D721Med (cell line): ENCODE measurements around the gene TPST2.
"Not testable (repeated sequence)": the region's sequence is repeated elsewhere in the genome, so short reads cannot be mapped to it uniquely, and the experiment has no call there.

Source experiments
- DNase-seq: peaks from one replicate; pipeline ENCODE4 v3.0.0; 2011; ENCODE audit warnings: low spot score; ENCODE audit not compliant: insufficient read length
- FAIRE-seq: peaks from 2 replicates; lab custom pipeline; 2011; peaks lifted over from hg19 to GRCh38; lab: Jason Lieb, UNC
- TF ChIP-seq, protein P1 (sequence below): IDR thresholded peaks from 2 replicates; pipeline ENCODE4 v1.5.1; 2012; ENCODE audit warnings: mild to moderate bottlenecking, control low read depth; ENCODE audit not compliant: insufficient read depth; ENCODE audit errors: missing control alignments

The TPST2 gene

DNA sequence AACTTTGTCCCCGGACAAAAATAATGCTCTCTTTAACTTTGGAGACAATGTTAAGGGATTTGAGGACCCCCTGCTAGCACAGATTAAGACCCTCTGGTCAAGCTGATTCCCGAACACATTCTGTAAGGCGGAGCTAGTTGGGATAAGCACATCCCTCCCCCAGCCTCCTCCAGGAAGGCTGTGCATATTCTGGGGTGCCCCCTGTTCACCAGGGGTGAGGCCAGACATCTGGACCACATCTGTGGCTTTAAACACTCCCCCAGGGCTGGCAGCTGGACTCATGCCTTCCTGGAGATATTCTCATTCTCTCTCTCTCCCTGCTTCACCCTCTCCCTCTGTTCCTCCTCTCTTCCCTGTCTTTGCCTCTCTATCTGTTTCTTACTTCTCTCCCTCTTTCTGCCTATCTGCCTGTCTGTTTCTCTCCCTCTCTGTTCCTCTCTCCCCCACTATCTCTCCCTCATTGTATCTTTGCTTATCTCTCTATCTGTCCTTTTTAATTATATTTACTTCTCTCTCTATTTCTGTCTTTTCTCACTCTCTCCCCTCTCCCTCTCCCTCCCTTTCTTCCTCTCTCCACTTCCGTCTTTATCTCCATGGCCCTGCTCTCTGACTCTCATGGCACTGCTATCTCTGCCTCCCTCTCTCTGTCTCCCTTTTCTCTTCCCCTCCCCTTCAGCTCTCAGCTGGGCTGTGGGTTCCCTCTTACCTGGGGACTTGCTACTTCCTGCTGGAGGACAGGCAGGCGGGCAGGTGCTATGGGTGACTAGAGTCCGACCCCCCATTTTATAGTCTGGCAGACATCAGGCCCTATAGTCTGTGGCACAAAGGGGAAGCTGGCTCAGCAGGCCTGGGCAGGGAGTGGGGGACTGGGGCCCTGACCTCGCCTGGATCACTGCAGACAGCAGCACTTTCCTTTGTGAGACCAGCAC, 27.6 kb upstream of the TPST2 start, which contains the start of gene CRYBB1:
CRYBB1 (minus strand) TSS at position 757 of the 929 bp plus-strand sequence. CDS start 1,708 bp downstream, outside the sequence.
- TF ChIP-seq, protein P1, sequence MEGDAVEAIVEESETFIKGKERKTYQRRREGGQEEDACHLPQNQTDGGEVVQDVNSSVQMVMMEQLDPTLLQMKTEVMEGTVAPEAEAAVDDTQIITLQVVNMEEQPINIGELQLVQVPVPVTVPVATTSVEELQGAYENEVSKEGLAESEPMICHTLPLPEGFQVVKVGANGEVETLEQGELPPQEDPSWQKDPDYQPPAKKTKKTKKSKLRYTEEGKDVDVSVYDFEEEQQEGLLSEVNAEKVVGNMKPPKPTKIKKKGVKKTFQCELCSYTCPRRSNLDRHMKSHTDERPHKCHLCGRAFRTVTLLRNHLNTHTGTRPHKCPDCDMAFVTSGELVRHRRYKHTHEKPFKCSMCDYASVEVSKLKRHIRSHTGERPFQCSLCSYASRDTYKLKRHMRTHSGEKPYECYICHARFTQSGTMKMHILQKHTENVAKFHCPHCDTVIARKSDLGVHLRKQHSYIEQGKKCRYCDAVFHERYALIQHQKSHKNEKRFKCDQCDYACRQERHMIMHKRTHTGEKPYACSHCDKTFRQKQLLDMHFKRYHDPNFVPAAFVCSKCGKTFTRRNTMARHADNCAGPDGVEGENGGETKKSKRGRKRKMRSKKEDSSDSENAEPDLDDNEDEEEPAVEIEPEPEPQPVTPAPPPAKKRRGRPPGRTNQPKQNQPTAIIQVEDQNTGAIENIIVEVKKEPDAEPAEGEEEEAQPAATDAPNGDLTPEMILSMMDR: no peak
- DNase-seq (no peak), FAIRE-seq (no peak)

- TF ChIP-seq, protein P1: no peak
- FAIRE-seq (no peak), DNase-seq (no peak)
Measured at GRCh38 chr22:26616650-26617049, 26.7 kb upstream of the TPST2 start.

GRCh38 chr22:26615830-26616435, 26.0 kb upstream of the TPST2 start:
- no peak for FAIRE-seq

DNA sequence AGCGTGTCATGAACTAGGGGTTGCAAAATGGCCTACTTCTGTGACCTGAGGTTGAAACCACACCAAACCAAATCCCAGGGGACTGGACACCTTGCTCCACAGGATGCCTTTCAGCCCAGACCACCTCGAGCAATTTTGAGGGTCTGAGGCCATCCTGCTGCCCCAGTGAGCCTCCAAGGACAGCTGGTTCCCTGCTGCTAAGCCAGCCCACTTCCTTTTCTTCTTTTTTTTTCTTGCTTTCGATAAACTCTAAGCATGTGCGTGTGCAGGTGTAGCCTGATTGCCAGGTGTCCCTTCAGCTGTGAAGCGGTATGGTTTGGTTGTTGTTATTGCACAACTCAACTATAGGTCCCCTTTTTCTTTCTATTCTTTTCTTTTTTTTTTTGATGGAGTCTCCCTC, 25.2 kb upstream of the TPST2 start:
- TF ChIP-seq, protein P1: no peak
- no peak for FAIRE-seq

More at GRCh38 chr22:26615830-26616435, 26.0 kb upstream of the TPST2 start:
- no peak for DNase-seq
- TF ChIP-seq, protein P1: no peak

DNA sequence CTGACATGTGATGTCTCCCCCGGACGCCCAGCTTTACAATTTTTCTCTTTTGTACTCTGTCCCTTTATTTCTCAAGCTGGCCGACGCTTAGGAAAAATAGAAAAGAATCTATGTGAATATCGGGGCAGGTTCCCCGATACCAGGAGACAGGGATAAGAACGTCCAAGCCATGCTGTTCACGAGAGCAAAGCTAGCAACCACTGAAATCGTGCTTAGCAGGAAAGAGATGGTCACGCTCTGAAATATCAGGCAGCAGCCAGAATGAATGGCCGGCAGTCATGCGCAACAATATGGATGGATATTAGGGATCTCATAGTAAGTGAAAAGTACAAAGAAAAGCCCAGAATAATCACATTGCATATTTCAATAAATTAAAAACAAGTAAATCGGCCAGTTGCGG, 24.4 kb upstream of the TPST2 start:
- FAIRE-seq (no peak), DNase-seq (no peak)
- TF ChIP-seq, protein P1: no peak

More for the DNA sequence above, 25.2 kb upstream of the TPST2 start:
- DNase-seq: no peak

DNA sequence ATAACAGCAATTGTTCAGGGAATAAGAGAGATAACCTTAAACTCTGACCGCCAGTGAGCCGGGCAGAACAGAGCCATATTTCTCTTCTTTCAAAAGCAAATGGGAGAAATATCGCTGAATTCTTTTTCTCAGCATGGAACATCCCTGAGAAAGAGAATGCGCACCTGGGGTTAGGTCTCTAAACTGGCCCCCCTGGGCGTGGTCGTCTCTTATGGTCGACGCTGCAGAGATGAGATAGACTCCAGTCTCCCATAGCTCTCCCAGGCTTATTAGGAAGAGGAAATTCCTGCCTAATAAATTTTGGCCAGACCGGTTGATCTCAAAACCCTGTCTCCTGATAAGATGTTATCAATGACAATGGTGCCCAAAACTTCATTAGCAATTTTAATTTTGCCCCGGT, 23.8 kb upstream of the TPST2 start:
- not testable (repeated sequence) for FAIRE-seq, DNase-seq

DNA sequence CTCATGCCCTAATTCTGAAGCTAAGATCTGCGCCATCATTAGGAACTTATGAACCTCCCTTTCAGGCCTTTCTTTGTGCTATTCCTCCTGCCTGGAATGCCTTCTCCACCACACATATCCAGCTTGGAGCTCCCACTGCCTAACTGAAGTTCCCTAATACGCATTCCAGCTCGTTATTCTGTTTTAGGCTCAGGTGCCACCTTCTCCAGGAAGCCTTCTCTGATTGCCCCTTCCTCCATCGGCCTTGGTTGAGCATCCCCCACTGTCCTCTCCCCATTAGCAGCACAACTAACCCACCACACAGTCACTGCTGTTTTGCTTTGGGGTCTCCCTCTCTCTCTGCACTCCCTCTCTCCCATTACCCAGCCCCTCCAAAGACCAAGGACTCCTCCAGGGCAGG, 22.7 kb upstream of the TPST2 start:
- FAIRE-seq: no peak
- TF ChIP-seq, protein P1: no peak
- no peak for DNase-seq
